ENCODE data around the gene WDR3.
A peak's percentile ranks its signal among the peaks of the same experiment; 100 is the strongest.

Gene WDR3

GRCh38 chr1:117895482-117896114 lies 33.9 kb upstream of the WDR3 start:
- no peak overlapping the region for H3K4me2 ChIP-seq (ENCODE audit: low read length)
- H3K9me2 ChIP-seq (replicated peaks; ENCODE audit: control insufficient read depth, low read length): no peaks in the 10 kb centered on the region
- no peaks in the 10 kb centered on the region for H4K20me1 ChIP-seq (ENCODE audit: control insufficient read depth, insufficient read depth, low read depth, low read length)
- no peak overlapping the region for H3K4me3 ChIP-seq (ENCODE audit: low read length)
- H3K27ac ChIP-seq (ENCODE audit: low read depth, low read length): no peak overlapping the region
- H3K79me2 ChIP-seq (ENCODE audit: control insufficient read depth, low read length): no peaks in the 10 kb centered on the region
- H3K4me1 ChIP-seq (ENCODE audit: control insufficient read depth, low read length): no peaks in the 10 kb centered on the region
- no peaks in the 10 kb centered on the region for H3K27me3 ChIP-seq (ENCODE audit: control insufficient read depth, low read length)
- H3K36me3 ChIP-seq (ENCODE audit: control insufficient read depth, low read length): peaks cover 12% of the 10 kb centered on the region
- H3K9me3 ChIP-seq (ENCODE audit: control insufficient read depth, insufficient read depth, low read length): no peaks in the 10 kb centered on the region
- TF ChIP-seq CTCF (IDR thresholded peaks at IDR 0.05; ENCODE audit: low read depth, low read length, poor library complexity, severe bottlenecking) (peak; percentile 80), EZH2phosphoT487 (IDR thresholded peaks at IDR 0.05; ENCODE audit: borderline replicate concordance, low read length) (no peak)
- no peaks in the 10 kb centered on the region for H3F3A ChIP-seq (ENCODE audit: control insufficient read depth, insufficient read depth)

- Histone ChIP-seq H3K79me2 (ENCODE audit: control insufficient read depth, low read length) (no peaks in the 10 kb centered on the region), H3F3A (ENCODE audit: control insufficient read depth, insufficient read depth) (no peaks in the 10 kb centered on the region), H3K36me3 (ENCODE audit: control insufficient read depth, low read length) (peaks cover 15% of the 10 kb centered on the region), H4K20me1 (ENCODE audit: control insufficient read depth, insufficient read depth, low read depth, low read length) (no peaks in the 10 kb centered on the region), H3K27me3 (ENCODE audit: control insufficient read depth, low read length) (no peaks in the 10 kb centered on the region), H3K27ac (ENCODE audit: low read depth, low read length) (no peak overlapping the region), H3K9me3 (ENCODE audit: control insufficient read depth, insufficient read depth, low read length) (no peaks in the 10 kb centered on the region), H3K4me3 (ENCODE audit: low read length) (no peak overlapping the region), H3K4me1 (ENCODE audit: control insufficient read depth, low read length) (no peaks in the 10 kb centered on the region), H3K9me2 (replicated peaks; ENCODE audit: control insufficient read depth, low read length) (no peaks in the 10 kb centered on the region), H3K4me2 (ENCODE audit: low read length) (no peak overlapping the region)
- TF ChIP-seq CTCF (IDR thresholded peaks at IDR 0.05; ENCODE audit: low read depth, low read length, poor library complexity, severe bottlenecking) (no peak), EZH2phosphoT487 (IDR thresholded peaks at IDR 0.05; ENCODE audit: borderline replicate concordance, low read length) (no peak)
Observed at GRCh38 chr1:117897551-117897950, 32.0 kb upstream of the WDR3 start.

GRCh38 chr1:117899801-117900200 lies 29.7 kb upstream of the WDR3 start:
- Histone ChIP-seq H3K36me3 (ENCODE audit: control insufficient read depth, low read length) (peaks cover 18% of the 10 kb centered on the region), H3K79me2 (ENCODE audit: control insufficient read depth, low read length) (no peaks in the 10 kb centered on the region), H3K4me1 (ENCODE audit: control insufficient read depth, low read length) (no peaks in the 10 kb centered on the region), H3K27me3 (ENCODE audit: control insufficient read depth, low read length) (no peaks in the 10 kb centered on the region), H3K4me2 (ENCODE audit: low read length) (no peak overlapping the region), H3K9me2 (replicated peaks; ENCODE audit: control insufficient read depth, low read length) (no peaks in the 10 kb centered on the region), H3K27ac (ENCODE audit: low read depth, low read length) (no peak overlapping the region), H3K4me3 (ENCODE audit: low read length) (no peak overlapping the region), H3K9me3 (ENCODE audit: control insufficient read depth, insufficient read depth, low read length) (no peaks in the 10 kb centered on the region), H4K20me1 (ENCODE audit: control insufficient read depth, insufficient read depth, low read depth, low read length) (no peaks in the 10 kb centered on the region), H3F3A (ENCODE audit: control insufficient read depth, insufficient read depth) (no peaks in the 10 kb centered on the region)
- TF ChIP-seq EZH2phosphoT487 (IDR thresholded peaks at IDR 0.05; ENCODE audit: borderline replicate concordance, low read length) (no peak), CTCF (IDR thresholded peaks at IDR 0.05; ENCODE audit: low read depth, low read length, poor library complexity, severe bottlenecking) (no peak)

Measured in DOHH2 (cell line).